ENCODE measurements around the gene FCAMR. TPM values are rescaled to one million over a fixed set of nuclear protein-coding genes. Genes with fewer than 3 reads are reported as not detected.

Gene FCAMR
- total RNA-seq, 4 donors from 2014 or later, result 0.39 TPM; not detected in 3

DNA sequence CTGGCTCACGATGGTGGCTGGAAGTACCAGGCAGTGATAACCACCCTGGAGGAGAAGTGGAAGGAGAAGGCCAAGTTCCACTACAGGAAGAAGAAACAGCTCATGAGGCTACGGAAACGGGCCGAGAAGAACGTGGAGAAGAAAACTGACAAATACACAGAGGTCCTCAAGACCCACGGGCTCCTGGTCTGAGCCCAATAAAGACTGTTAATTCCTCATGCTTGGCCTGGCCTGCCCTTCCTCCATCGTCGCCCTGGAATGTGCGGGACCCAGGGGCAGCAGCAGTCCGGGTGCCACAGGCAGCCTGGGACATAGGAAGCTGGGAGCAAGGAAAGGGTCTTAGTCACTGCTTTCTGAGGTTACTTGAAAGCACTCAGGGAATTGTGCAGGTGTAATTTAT lies 62.2 kb downstream of the FCAMR start:
- no peaks in the 10 kb centered on the region for H3K36me3 ChIP-seq
- H3K27me3 ChIP-seq, result peaks cover 34% of the 10 kb centered on the region
- peaks cover 0 to 32% (median 10%) of the 10 kb centered on the region in 3 donors for H3K4me1 ChIP-seq
- 86 to 88% methylated on average over 4 of the region's 10 CpGs for WGBS, 2 donors (ENCODE audit: low coverage in 1 of 2)
- ATAC-seq, result no peak
- TF ChIP-seq EP300 (IDR thresholded peaks at IDR 0.05) (no peak), POLR2AphosphoS5 (IDR thresholded peaks at IDR 0.05) (no peak), POLR2A (IDR thresholded peaks at IDR 0.05) (no peak)
- TF ChIP-seq, protein P1, sequence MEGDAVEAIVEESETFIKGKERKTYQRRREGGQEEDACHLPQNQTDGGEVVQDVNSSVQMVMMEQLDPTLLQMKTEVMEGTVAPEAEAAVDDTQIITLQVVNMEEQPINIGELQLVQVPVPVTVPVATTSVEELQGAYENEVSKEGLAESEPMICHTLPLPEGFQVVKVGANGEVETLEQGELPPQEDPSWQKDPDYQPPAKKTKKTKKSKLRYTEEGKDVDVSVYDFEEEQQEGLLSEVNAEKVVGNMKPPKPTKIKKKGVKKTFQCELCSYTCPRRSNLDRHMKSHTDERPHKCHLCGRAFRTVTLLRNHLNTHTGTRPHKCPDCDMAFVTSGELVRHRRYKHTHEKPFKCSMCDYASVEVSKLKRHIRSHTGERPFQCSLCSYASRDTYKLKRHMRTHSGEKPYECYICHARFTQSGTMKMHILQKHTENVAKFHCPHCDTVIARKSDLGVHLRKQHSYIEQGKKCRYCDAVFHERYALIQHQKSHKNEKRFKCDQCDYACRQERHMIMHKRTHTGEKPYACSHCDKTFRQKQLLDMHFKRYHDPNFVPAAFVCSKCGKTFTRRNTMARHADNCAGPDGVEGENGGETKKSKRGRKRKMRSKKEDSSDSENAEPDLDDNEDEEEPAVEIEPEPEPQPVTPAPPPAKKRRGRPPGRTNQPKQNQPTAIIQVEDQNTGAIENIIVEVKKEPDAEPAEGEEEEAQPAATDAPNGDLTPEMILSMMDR (IDR thresholded peaks at IDR 0.05), result no peak
- no peak overlapping the region for H3K27ac ChIP-seq
- no peak overlapping the region for H3K4me3 ChIP-seq
- no peaks in the 10 kb centered on the region for H3K9me3 ChIP-seq

Other genes starting within 250 kb of the FCAMR start
- gene IL19, start 199.7 kb downstream of the FCAMR start, total RNA-seq, result under 1 TPM in 1 of 4 donors, not detected in 3; 0.27 TPM
- gene IL10, start 198.0 kb downstream of the FCAMR start, total RNA-seq, result 1 to 10 TPM in 3 of 4 donors, under 1 TPM in 1; 0.45 to 9.3 (median 2.3) TPM
- not detected for gene IL20, start 104.8 kb downstream of the FCAMR start, total RNA-seq
- not detected for gene IL24, start 73.0 kb downstream of the FCAMR start, total RNA-seq
- gene FCMR, start 48.5 kb downstream of the FCAMR start, total RNA-seq, result 1 to 10 TPM in 3 of 4 donors, not detected in 1; 1.0 to 4.1 (median 1.6) TPM
- 100 to 1,000 TPM in 1 of 4 donors, under 1 TPM in 3; 0.16 to 256 (median 0.35) TPM for gene PIGR, start 24.0 kb downstream of the FCAMR start, total RNA-seq
- 1 to 10 TPM in 2 of 4 donors, under 1 TPM in 1, not detected in 1; 0.19 to 3.7 (median 1.4) TPM for gene C1orf116, start 62.3 kb upstream of the FCAMR start, total RNA-seq
- 10 to 100 TPM in 1 of 4 donors, 1 to 10 TPM in 3; 6.9 to 11.7 (median 8.8) TPM for gene YOD1, start 80.7 kb upstream of the FCAMR start, total RNA-seq
- 1 to 10 TPM; 3.4 to 6.7 (median 5.3) TPM for gene PFKFB2, start 82.8 kb upstream of the FCAMR start, total RNA-seq
- gene C4BPB, start 118.4 kb upstream of the FCAMR start, total RNA-seq, result 1 to 10 TPM in 2 of 4 donors, not detected in 2; 1.6 to 2.7 TPM
- 1 to 10 TPM in 1 of 4 donors, not detected in 3; 3.1 TPM for gene C4BPA, start 133.8 kb upstream of the FCAMR start, total RNA-seq